ENCODE results near the gene CCDC192.

Gene CCDC192

DNA sequence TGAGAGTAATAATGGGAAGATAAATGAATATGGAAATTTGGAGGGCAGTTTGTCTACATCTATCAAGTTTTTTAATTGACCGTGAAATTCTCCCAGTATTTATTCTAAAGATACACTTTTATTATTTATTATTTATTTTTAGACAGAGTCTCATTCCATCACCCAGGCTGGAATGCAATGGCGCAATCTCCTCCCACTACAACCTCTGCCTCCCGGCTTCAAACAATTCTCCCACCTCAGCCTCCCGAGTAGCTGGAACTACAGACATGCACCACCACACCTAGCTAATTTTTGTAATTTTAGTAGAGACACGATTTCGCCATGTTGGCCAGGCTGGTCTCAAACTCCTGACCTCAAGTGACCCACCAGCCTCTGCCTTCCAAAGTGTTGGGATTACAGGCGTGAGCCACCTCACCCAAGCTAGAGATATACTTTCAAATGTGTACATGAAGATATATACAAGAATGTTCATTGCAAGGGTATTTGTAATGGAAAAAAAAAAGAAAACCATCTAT lies 282.7 kb downstream of the CCDC192 start:
- DNase-seq (ENCODE audit: low read depth) = no peak

DNA sequence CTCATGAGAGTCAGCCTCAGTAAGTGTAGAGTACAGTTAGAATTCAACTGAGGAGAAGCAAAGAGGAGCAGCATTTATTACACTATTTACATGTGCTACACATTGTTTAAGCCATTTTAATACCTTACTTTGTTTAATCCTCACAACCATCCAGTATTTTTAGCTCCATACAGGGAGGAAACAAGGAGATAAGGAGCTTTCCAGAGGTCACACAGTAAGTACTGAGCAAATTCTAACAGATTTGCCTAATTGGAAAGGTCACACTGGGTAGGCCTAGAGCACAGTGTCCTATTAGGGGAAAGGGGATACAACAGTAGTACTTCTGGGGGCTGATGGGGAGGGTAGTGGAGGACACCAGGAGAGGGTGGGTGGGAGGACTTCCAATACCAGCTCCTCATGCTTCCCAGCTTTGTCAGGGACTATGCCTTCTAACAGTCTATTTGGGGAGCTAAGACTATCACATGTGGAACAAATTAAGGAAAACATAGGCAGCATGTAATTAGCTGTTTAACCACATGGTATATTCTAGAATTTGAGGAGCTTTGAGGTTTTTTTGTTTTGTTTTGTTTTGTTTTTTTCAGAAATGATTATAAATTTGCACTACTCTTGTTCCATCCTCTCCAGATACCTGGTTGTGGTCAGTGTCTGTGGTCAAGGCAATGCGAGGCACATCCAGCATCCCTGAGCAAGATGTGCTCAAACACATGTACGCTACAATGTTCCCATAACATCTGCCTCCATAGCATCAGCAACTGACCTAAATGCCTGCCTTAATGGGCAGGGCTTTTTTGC lies 284.4 kb downstream of the CCDC192 start:
- no peak for DNase-seq (ENCODE audit: low read depth)

DNA sequence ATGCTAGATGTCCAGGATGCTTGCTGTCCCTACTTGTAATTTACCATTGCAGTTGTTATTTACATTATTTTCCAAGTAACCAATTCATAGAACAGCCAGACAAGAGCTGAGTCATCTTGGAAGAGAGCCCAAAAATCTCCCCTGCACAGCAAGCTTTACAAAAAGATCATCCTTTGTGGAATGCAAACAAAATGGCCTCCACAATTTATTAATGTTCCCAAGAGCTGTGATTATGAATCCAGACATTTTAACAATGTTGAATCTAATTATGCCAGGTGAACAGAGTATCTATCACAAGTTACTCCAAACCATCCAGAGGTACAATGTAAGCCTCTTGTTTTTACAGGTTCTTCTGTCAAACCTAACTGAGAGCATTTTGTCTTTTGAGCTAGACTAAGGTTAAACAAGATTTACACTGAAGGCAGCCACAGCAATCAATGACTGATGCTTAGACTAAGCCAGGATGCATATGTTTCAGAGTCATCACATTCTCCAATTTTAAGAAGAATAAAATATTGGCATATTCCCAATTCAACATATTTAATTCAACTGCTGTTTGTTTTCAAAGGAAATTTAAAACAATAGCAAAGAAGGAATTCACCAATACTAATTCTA lies 285.1 kb downstream of the CCDC192 start:
- DNase-seq (ENCODE audit: low read depth) = no peak

Measured in stimulated activated CD4-positive, alpha-beta T cell treated with anti-CD3 and anti-CD28 coated beads, Interleukin-2, amount 100 ng/mL, for 4 hours (primary cell).